EH (cell line): Measurements from ENCODE around the gene GCNT3.

Experiments
- DNase-seq: peaks from one replicate; pipeline ENCODE4 v3.0.0-alpha.2; 2015; ENCODE audit warnings: low read depth

The GCNT3 gene

GRCh38 chr15:59611276-59612260 is at the start of gene GCNT3:
Gene GCNT3, plus strand, starts transcription at chr15:59611783. Its CDS starts 6,456 bp downstream, at chr15:59618239.
- peak; percentile 8 for DNase-seq

- DNase-seq = no peak
Observed at GRCh38 chr15:59562448-59563186, 49.0 kb upstream of the GCNT3 start.

GRCh38 chr15:59565299-59565698 is 46.3 kb upstream of the GCNT3 start:
- no peak for DNase-seq

- peak; percentile 10 for DNase-seq
Observed at GRCh38 chr15:59567324-59567723, 44.3 kb upstream of the GCNT3 start.

- no peak for DNase-seq
Observed at GRCh38 chr15:59569477-59569876, 42.1 kb upstream of the GCNT3 start.

- no peak for DNase-seq
Observed at GRCh38 chr15:59570315-59570714, 41.3 kb upstream of the GCNT3 start.

- DNase-seq = no peak
Observed at GRCh38 chr15:59571606-59572005, 40.0 kb upstream of the GCNT3 start.

GRCh38 chr15:59583088-59583487 is 28.5 kb upstream of the GCNT3 start:
- no peak for DNase-seq

GRCh38 chr15:59587085-59587826 is 24.3 kb upstream of the GCNT3 start:
- no peak for DNase-seq

GRCh38 chr15:59590027-59590426 is 21.6 kb upstream of the GCNT3 start:
- DNase-seq = no peak

- DNase-seq = no peak
Observed at GRCh38 chr15:59591356-59591755, 20.2 kb upstream of the GCNT3 start.

- peak; percentile 58 for DNase-seq
Observed at GRCh38 chr15:59594493-59594942, 17.1 kb upstream of the GCNT3 start.

GRCh38 chr15:59594991-59595390 is 16.6 kb upstream of the GCNT3 start:
- no peak for DNase-seq

- no peak for DNase-seq
Observed at GRCh38 chr15:59595434-59595915, 16.1 kb upstream of the GCNT3 start.

- no peak for DNase-seq
Observed at GRCh38 chr15:59596640-59597039, 14.9 kb upstream of the GCNT3 start.

GRCh38 chr15:59598461-59598860 is 13.1 kb upstream of the GCNT3 start:
- no peak for DNase-seq

GRCh38 chr15:59605994-59606393 is 5.6 kb upstream of the GCNT3 start:
- DNase-seq = no peak

GRCh38 chr15:59609730-59610712 is 1.6 kb upstream of the GCNT3 start:
- DNase-seq = peak; percentile 2

- no peak for DNase-seq
Observed at GRCh38 chr15:59614153-59614552, 2.6 kb downstream of the GCNT3 start.

GRCh38 chr15:59615661-59616060 is 4.1 kb downstream of the GCNT3 start:
- DNase-seq = no peak

GRCh38 chr15:59616379-59616778 is 4.8 kb downstream of the GCNT3 start:
- no peak for DNase-seq
